Heart left ventricle (tissue), 13 donors: ENCODE data around the gene SKOR2.

ENCODE experiments used
- CTCF ChIP-seq, 12 donors: fragments of 200-600 bp; sonication (generic) in 4 of 12; IDR thresholded peaks; one replicate each; pipeline versions ENCODE4 v1.5.0 to v1.8.0; 2018 to 2022; ENCODE audit warnings: antibody characterized with exemption in 12 of 12, mild to moderate bottlenecking in 5 of 12
- POLR2A ChIP-seq, 2 donors: fragments of 450-650 bp; IDR thresholded peaks; one replicate each; pipeline ENCODE4 v1.6.1; 2017; ENCODE audit warnings: antibody characterized with exemption in 2 of 2, mild to moderate bottlenecking in 2 of 2, moderate library complexity in 2 of 2
- donor health status: ischemic (EF 13 %, LVEDD 7.1; RV severe dilation, severe dysfunction).
- donor health status: DM: no; HTN: yes; CAD: no.
- donor health status: DM: no; HTN: no; CAD: no.
- donor health status: ischemic (EF 25% LVEDD 6.9; RV normal size, moderate dysfunction).
- donor health status: ischemic (EF 25% LVEDD 5.7; RV mildly dilated, moderate dysfunction).
- donor health status: ischemic (EF 35%, LVEDD 5.7; RV mildly dilated, moderate dysfunction).
- donor health status: nonischemic (EF 11% LVEDD 7.7; RV severe dilation, severe dysfunction).
- donor health status: DM: yes; HTN: yes; CAD: no.
- donor health status: PGD.
- donor health status: ischemic (EF 29% LVEDD 5.4; RV normal size, mild dysfunction).
- donor health status: nonischemic (EF 23%, LVEDD 6.1; RV moderate dilation, normal function).

GRCh38 chr18:47249314-47249981, 2.0 kb downstream of the SKOR2 start:
- TF ChIP-seq POLR2A (IDR thresholded peaks at IDR 0.05), result no peak
- no peak for TF ChIP-seq CTCF (IDR thresholded peaks at IDR 0.05)
